GM21528 (cell line): ENCODE data around the gene ADAM10.

Source experiments
- ATAC-seq: cut with Tn5 transposase; IDR thresholded peaks from one replicate; pipeline ENCODE4 v1.9.1; 2021; ENCODE audit warnings: mild to moderate bottlenecking, moderate library complexity; ENCODE audit not compliant: unreplicated experiment, low FRiP score

Gene ADAM10

DNA sequence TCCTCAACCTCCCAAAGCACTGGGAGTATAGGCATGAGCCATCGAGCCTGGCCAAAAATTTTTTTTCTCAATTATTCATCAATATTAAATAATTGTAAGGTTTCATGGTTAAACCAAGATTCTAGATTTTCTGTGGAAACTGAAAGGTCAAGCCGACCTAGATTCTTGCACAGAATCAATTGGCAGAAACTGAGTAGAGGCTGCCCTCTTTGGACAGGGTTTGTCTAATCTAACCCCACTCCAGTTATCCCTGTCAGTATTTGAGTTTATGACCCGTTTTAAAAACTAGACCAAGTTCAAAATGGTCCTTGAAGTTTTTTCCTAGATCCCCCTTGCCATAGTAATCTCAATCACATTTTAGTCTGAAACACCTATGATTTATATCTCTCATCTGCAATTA lies 8.6 kb upstream of the ADAM10 start:
- no peak for ATAC-seq

DNA sequence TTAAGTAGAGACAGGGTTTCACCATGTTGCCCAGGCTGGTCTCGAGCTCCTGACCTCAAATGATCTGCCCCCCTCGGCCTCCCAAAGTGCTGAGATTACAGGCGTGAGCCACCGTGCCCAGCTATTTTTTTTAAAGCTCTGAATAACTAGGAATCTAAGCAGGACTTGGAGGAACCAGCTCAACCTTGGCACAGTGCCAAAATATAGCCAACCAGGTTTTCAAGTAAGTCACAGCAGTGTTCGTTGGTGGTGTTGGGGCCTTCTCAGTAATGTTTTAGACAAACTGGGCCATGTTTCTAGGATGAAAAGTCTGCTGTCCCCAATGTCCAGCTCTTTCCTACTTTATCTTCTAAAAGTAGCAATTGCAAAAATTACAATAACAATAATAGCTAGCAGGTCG lies 6.4 kb upstream of the ADAM10 start:
- ATAC-seq: no peak

DNA sequence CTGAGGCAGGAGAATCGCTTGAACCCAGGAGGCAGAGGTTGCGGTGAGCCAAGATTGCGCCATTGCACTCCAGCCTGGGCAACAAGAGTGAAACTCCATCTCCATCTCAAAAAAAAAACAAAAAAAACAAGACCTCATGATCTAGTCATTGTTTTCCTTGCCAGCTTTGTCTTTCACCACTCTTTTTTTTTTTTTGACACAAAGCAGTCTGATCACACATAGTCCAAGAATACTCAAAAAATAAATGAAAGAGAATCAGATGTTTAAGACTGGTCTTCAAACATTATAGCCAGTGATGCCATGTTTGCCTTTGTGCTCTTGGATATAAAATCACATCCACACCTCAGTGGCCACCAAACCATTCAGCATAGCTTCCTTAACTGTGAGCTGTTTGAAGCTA lies 5.8 kb upstream of the ADAM10 start:
- ATAC-seq: no peak

DNA sequence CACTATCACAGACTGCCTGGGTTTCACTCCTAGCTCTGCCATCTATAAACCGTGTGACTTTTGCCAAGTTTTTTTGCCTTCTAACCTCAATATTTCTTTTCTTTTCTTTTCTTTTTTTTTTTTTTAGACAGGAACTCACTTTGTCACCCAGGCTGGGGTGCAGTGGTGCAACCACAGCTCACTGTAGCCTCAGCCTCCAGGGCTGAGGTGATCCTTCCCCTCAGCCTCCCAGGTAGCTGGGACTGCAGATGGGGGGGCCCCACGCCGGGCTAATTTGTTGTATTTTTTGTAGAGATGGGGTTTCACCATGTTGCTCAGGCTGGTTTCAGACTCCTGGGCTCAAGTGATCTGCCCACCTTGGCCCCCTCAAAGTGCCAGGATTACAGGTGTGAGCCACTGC lies 3.2 kb upstream of the ADAM10 start:
- no peak for ATAC-seq

DNA sequence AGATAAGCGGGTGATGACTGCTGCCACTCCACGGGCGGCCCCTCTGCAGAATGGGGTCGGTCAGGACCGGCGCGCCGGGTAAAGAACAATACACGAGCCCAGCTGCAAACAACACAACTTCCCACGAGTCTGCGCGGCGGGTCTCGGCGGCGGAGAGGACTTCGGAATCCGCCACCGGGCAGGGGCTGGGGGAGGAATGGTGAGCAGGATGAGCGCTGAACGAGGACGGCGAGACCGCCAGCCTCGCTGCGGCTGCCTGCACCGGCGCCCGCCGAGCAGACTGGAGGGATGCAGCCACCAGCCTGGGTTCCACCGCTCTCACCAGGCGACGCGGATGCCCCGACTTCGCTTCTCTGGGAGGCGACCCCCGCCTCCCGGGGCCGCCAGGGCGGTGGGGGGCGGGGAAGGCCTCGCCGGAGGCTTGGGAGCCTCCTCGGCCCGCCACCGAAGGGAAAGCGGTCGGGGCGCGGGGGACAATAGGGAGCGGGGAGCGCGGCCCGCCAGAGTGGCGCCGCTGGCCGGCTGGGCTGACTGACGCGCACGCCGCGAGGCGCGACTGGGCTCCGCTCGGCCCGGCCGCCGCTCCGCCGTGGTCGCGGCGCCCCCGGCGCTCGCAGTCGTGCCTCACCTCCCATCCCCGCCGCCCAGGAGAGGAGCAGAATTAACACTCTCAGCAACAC lies 515 bp downstream of the ADAM10 start:
- ATAC-seq: peak; percentile 46

DNA sequence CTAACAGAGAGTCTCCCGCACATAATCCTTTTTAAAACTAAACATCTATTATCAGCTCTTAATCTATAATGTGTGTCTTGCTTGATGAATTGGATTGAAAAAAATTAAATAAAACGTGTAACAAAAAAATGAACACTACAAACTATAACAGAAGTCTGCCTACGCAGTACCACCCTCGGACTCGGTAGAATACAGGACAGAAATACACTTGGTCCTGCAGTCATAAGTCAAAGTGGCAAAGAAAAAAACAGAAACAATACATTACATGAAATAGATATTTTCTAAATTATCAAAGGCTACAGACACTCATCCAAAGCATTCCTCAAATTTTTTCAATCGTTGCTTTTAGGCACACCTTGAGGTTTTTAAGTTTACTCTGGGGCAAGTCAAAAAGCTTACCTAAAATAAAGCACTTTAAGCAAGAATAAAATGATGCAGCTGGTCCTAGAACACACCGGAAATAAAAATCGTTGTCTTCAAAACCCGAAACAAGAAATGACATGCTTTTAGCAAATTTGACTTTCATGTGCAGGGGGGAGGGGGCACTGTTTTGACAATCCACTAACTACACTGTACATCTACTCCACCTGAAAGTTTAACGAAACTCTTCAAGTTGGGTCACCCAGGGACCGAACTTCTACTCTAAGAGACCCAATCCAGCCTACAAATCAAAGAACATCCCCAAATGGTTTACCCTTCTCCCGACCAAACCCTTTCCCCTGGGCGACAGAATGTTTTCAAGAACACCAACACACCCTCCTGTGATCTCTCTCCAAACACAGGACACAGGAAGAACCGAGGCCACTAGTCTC lies 1.3 kb downstream of the ADAM10 start:
- ATAC-seq: no peak

DNA sequence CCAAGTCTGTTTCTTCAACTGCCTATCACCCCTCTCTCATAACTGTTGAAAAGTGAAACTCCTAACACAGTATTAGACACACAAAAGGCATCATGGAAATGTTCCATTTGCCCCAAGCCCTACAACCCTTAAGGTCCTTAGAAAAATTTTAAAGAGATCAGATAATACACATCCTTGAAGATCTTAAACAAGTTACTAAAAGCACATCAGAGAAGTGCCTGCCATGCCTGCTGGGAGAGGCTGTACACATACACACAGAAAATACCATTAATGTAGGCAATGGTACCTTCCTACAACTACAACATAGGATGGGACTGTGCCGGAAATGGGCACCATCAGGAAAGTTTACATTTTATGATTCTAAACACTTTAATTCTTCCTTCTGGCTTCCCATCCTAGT lies 3.3 kb downstream of the ADAM10 start:
- no peak for ATAC-seq

DNA sequence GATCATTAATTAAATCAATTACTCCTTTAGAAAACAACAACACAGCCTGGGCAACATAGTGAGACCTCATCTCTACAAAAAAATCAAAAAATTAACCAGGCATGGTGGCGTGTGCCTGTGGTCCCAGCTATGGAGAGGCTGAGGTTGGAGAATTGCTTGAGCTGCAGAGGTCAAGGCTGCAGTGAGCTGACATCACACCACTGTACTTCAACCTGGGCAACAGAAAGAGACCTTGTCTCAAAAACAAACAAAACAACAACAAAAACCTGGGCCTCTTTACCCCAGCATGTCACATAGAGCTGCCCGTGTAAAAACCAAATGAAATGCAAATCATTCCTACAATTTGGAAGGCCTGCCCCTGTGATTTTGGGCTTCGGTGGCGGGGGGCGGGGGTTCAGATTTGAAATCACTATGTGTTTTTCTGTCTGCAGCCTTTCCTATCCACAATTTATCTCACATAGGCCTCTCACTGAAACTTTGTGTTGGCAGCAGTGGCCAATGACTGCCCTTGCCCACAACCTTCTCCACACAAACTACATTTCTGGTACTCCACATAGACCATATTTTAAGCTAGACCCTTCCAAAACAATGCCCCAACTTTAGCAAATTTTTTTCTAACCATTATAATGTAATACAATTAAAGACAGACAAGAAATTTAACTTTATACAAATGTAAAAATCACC lies 6.5 kb downstream of the ADAM10 start:
- ATAC-seq: no peak

DNA sequence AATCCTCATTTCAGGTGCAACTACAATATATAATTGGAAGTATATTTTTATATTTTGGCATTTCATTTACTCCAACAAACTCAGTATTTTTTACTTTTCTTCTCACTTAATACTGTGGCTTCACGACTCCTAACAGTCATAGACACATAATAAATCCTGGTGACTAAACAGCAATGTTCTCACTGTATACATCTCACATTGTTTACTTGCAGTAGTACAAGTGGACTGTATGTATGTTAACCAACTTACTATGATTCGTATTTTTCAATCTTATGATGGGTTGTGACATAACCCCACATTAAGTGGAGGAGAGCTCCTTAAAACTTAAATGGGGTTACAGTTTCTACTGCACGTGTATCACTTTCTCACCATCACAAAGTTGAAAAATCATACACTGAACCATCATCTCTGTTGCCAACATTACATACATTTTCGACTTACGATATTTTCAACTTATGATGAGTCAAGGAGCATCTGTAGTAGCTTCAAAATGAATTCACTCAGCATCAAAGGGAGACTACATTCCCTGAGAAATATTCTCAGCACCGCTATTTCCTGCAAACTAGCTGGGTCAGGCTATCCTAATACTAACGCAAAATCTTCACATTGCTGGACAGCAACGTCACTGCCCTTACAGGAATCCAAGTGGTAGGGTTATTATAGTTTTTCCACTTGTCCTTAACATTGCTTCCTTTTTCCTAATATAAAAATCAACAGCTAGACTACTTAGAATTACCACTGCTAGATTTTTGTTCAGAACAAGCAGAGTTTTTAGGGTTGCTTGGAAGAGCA lies 7.3 kb downstream of the ADAM10 start:
- no peak for ATAC-seq

DNA sequence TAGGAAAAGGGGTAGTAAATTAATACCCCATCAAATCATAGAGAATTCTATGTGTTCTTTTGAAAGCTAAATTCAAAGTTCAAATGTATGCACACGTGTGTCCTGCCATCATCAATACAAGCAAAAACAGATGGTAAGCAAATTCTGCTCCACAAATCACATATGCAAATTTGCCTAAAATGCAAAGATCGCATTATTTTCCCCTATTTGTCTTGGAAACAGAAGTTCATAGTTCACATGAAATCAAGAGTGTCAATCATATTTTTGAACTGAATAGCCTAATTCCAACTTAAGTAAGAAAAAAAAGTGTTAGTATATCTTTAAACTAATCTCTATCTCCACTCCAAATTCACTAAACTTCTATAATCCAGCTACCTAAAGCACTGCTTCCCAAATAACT lies 8.5 kb downstream of the ADAM10 start:
- no peak for ATAC-seq

DNA sequence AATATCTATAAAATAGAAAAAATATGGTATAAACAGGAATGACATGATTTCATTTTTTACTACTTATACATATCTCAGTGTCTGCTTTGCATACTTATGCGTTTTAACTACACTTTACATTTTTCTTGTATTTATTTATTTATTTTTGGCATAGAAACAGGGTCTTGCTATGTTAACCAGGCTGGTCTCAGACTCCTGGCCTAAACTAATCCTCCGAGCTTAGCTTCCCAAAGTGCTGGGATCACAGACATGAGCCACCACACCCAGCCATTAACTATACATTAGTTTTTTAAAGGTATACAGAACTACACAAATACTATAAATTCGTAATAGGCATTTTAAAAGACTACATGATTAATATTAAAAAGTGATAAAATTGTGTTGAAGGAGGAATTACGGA lies 9.1 kb downstream of the ADAM10 start:
- no peak for ATAC-seq

DNA sequence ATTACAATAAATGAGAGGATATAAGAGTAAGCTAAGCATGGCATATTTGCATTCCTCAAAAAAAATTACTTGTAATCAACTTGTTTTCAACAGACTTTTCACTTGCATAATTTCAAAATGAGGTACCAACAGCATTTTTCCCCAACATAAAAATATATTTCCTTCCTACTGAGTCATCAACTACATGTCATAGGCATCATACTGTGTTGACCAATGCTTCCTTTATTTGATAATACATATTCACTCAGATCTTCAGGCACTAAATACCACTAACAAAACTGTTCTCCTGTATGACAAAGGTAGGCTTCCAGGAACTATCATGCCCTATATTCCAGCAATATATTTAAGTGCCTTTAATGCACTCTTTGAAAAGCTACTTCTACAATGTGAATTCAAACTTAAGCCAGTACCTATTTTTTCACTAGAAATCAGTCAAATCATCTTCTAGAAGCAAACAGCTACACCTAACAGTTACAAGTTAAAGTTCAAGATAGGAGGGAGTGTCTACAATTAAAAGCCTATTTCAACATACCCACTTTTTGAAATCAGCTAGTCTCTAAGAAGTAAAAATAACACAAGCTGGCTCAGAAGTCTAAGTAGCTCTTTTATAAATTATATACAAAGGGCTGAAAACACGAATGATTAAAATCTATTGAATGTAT lies 11.3 kb downstream of the ADAM10 start:
- ATAC-seq: no peak

DNA sequence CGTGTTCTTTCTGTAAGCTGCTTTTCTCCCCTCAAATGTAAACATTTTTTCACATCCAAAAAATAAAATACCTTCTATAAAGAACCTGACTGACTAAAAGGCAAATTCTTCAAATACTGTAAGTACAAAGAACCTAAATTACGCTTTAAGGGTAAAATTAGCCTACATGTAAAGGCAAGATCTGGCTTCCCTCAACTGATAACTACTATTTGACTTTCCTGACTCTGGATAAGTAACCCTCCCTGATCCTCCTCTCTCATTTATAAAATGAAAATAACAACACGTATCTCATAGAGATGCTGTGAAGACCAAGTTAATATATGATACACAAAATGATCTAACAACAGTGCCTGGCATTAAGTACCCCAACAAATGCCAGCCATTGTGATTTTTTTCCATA lies 12.2 kb downstream of the ADAM10 start:
- ATAC-seq: no peak

DNA sequence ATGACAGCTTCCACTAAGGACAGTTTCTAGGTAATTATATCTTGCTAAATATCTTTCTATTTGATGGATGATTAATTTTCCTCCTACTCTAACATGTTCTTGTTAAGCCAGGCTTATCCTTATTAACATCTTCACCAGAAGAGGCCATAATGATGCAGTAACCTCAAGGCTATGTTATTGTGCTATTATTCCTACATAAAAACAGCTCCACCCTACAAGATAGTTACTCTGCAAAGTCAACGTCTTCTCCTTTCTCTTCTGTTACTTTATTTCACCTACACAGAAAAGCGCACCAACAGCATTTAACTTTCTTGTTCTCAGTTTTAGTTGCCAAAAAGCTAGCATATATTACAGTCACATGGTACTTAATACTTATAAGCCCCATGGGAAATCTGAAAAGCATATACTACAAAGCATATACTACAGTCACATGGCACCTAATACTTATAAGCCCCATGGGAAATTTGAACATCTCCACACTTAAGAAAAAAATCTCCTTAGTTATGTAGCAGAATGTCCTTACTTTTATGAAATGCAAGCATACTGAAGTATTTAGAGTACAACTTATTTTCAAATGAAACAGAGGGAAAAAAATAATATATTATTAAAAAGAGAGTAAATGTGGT lies 13.4 kb downstream of the ADAM10 start:
- no peak for ATAC-seq

DNA sequence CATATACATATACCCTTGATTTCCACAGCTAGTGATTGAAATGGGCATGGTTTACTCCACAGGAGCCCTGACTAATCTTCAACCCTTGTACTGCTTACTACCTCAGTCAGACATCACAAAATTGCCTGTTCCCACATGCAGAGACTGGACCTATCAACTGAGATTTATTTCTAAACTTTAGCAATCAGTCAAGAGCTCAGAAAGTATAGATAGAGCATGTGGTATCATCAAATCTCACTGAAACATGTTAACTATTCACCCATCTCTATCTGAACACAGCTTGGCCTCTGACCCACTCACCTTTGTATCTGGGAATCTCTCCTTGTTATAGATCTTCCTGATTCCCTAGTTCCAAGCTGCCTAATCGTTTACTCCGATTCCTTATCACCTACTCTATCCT lies 14.6 kb downstream of the ADAM10 start:
- ATAC-seq: no peak

DNA sequence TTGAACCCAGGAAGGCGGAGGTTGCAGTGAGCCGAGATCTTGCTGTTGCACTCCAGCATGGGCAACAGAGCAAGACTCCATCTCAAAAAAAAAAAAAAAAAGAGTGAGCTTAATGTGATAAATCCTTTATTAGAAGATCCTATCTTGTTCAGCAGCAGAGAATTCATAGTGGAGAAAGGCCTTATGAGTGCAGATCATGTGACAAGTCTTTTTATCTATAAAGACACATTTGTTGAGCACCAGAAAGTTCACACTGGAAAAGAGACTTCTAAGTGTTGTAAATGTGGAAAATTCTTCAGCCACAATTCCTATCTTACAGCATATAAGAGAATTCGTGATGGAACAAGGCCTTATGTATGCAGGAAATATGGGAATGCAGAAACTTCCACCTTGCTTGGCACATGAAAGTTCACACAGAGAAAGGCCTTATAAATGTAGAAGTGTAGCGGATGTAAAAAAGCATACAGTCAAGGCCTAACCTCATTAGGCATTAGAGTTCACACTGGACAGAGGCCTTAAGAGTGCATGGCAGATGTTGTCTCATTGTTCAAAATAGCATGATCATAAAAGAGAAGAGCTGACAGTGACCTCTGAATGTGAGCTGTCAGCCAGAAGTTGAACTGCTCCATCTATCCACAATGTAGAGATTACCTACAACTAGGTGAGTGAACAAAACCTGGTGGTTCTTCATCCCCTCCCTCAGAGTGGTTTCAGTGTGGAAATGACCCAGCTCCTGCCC lies 16.7 kb downstream of the ADAM10 start:
- no peak for ATAC-seq

DNA sequence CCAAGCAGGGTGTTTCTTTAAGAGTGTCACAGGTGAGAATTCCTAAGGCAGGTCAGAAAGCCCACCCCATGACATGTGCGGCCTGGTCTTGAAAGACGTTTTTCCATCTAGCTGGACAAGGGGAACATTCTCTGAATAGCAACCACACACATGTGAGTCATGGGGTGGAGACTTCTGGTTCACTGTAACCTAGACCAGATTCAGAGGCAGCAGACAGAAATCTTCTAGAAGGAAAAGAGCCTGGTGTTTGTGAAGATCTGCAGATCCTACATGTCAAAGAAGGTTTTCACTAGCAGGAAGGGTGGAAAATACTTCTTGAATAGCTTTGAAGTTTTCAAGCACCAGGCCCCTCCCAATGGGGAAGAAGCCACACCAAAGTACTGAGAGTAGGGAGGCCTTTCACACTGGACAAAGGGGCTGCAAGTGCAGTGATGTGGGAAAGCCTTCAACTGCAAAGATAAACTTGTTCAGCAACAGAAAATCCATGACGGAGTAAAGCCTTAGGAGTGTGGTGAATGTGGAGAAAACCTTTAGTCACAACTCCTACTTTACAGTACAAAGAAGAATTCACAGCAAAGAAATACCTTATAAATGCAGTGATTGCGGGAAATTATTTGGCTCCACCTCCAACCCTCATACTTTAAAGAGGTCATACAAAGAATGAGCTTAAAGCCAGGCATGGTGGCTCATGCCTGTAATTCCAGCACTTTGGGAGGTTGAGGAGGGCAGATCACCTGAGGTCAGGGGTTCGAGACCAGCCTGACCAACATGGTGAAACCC lies 17.6 kb downstream of the ADAM10 start:
- no peak for ATAC-seq

DNA sequence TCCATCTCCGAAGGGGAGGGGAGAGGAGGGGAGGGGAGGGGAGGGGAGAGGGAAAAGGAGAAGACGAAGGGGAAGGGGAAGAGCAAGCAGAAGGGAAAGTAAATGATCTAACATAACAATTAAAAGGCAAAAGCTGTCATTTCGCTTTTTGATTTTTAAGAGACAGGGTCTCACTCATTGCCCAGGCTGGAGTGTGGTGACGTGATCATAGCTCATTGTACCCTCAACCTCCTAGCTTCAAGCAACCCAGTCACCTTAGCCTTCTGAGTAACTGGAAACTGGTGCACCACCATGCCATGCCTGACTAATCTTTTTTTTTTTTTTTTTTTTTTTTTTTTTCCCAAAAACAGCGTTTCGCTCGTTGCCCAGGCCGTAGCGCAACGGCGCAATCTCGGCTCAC lies 22.6 kb downstream of the ADAM10 start:
- ATAC-seq: no peak
